HL-60 (cell line): ENCODE measurements around the gene DIS3L2.

Experiments used
- GABPA ChIP-seq: IDR thresholded peaks from 2 replicates; pipeline ENCODE4 v1.6.1; 2012; ENCODE audit warnings: low read depth
- POLR2AphosphoS5 ChIP-seq: IDR thresholded peaks from 2 replicates; pipeline ENCODE4 v1.6.1; 2012; ENCODE audit warnings: low read depth
- REST ChIP-seq: IDR thresholded peaks from 2 replicates; pipeline ENCODE4 v1.6.1; 2012; ENCODE audit warnings: low read depth; ENCODE audit not compliant: insufficient replicate concordance
- SPI1 ChIP-seq: IDR thresholded peaks from 2 replicates; pipeline ENCODE4 v1.6.1; 2012; ENCODE audit warnings: low read depth, mild to moderate bottlenecking, borderline replicate concordance
- TF ChIP-seq, protein P1 (sequence below): IDR thresholded peaks from one replicate; pipeline ENCODE4 v1.5.1; 2011; ENCODE audit warnings: low read length, control low read depth, inconsistent platforms; ENCODE audit not compliant: insufficient read depth

DNA sequence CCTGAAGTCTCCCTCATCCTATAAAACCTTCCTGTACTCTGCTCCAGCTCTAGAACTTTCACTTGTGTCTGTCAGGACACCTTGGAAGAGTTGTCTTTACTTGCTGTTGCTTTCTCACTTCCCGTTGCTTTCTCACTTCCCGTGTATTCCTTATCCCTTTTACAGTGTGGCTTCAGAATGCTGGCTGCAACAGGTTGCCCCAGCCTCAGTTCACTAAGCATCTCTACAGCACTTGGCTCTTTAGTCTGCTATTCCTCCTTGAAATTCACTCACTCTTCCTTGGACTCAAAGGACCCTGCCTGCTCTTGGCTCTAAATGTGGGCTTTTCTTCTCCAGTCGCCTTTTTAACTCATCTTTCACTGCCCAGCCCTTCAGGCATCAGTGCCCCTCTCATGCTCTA is 254.5 kb downstream of the DIS3L2 start:
- TF ChIP-seq, protein P1, sequence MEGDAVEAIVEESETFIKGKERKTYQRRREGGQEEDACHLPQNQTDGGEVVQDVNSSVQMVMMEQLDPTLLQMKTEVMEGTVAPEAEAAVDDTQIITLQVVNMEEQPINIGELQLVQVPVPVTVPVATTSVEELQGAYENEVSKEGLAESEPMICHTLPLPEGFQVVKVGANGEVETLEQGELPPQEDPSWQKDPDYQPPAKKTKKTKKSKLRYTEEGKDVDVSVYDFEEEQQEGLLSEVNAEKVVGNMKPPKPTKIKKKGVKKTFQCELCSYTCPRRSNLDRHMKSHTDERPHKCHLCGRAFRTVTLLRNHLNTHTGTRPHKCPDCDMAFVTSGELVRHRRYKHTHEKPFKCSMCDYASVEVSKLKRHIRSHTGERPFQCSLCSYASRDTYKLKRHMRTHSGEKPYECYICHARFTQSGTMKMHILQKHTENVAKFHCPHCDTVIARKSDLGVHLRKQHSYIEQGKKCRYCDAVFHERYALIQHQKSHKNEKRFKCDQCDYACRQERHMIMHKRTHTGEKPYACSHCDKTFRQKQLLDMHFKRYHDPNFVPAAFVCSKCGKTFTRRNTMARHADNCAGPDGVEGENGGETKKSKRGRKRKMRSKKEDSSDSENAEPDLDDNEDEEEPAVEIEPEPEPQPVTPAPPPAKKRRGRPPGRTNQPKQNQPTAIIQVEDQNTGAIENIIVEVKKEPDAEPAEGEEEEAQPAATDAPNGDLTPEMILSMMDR: no peak
- TF ChIP-seq REST (no peak), POLR2AphosphoS5 (no peak), SPI1 (no peak), GABPA (no peak)
